Breast epithelium (tissue), 4 donors: ENCODE results near the gene C1orf146. TPM values are rescaled to one million over a fixed set of nuclear protein-coding genes. Genes with fewer than 3 reads are reported as not detected.

Experiments
- DNase-seq, 2 donors: peaks; one replicate each; pipeline ENCODE4 v3.0.0-alpha.2; 2019; ENCODE audit warnings: low spot score in 2 of 2
- H3K27ac ChIP-seq, 2 donors: fragments of 200-600 bp; sonication (generic) in 1 of 2; one replicate each; pipeline ENCODE4 v1.5.1; 2016 to 2019; ENCODE audit warnings: mild to moderate bottlenecking in 1 of 2
- H3K27me3 ChIP-seq, 2 donors: fragments of 200-600 bp; sonication (generic) in 1 of 2; one replicate each; pipeline versions ENCODE4 v1.5.1 to v1.6.0; 2017 to 2019; ENCODE audit warnings: control low read depth in 1 of 2, mild to moderate bottlenecking in 1 of 2
- H3K36me3 ChIP-seq: fragments of 200-600 bp; one replicate; pipeline ENCODE4 v1.5.1; 2019
- H3K4me1 ChIP-seq, 2 donors: fragments of 200-600 bp; sonication (generic); one replicate each; pipeline ENCODE4 v1.5.1; 2016 to 2019; ENCODE audit warnings: control low read depth in 1 of 2
- H3K4me3 ChIP-seq, 3 donors: fragments of 200-600 bp; sonication (generic); 1 replicate in 2 of 3; 2 replicates in 1 of 3; pipeline ENCODE4 v1.5.1; 2016 to 2019; ENCODE audit warnings: mild to moderate bottlenecking in 3 of 3, moderate library complexity in 2 of 3
- H3K9me3 ChIP-seq, 2 donors: fragments of 200-600 bp; sonication (generic) in 1 of 2; one replicate each; pipeline ENCODE4 v1.5.1; 2016 to 2019; ENCODE audit warnings: control low read depth in 1 of 2
- POLR2A ChIP-seq: fragments of 450-650 bp; IDR thresholded peaks from one replicate; pipeline ENCODE4 v1.6.1; 2016; ENCODE audit warnings: antibody characterized with exemption, mild to moderate bottlenecking, moderate library complexity
- POLR2AphosphoS5 ChIP-seq, 3 donors: sonication (generic); formaldehyde crosslinking; IDR thresholded peaks; one replicate each; pipeline ENCODE4 v1.6.1; 2017; ENCODE audit warnings: antibody characterized with exemption in 3 of 3
- intact Hi-C: fragments of 100-400 bp; cut with DNase I; formaldehyde crosslinking; loops from one replicate; pipeline ENCODE4 v1.15.1; 2023; ENCODE audit warnings: low total_unique reads
- total RNA-seq, 3 donors: library from RNA; depleted of rRNA; stranded (reverse); fragments of >200 nt; gene quantifications; one replicate each; pipeline ENCODE4 v1.1.0, GENCODE V29; 2016
- TF ChIP-seq, protein P1 (sequence below), 3 donors: fragments of 450-650 bp; IDR thresholded peaks; one replicate each; pipeline ENCODE4 v1.5.1; 2016 to 2017; ENCODE audit warnings: antibody characterized with exemption in 3 of 3, mild to moderate bottlenecking in 3 of 3, moderate library complexity in 3 of 3

The C1orf146 gene
- total RNA-seq, 3 donors from 2014 or later, result not detected

- H3K36me3 ChIP-seq, result no peaks in the 10 kb centered on the region
- intact Hi-C loops, result no loop called here
- no peak for DNase-seq
- no peak overlapping the region for H3K27ac ChIP-seq
- H3K4me3 ChIP-seq, result no peak overlapping the region
- TF ChIP-seq POLR2A (no peak), POLR2AphosphoS5 (IDR thresholded peaks at IDR 0.05) (no peak)
- TF ChIP-seq, protein P1, sequence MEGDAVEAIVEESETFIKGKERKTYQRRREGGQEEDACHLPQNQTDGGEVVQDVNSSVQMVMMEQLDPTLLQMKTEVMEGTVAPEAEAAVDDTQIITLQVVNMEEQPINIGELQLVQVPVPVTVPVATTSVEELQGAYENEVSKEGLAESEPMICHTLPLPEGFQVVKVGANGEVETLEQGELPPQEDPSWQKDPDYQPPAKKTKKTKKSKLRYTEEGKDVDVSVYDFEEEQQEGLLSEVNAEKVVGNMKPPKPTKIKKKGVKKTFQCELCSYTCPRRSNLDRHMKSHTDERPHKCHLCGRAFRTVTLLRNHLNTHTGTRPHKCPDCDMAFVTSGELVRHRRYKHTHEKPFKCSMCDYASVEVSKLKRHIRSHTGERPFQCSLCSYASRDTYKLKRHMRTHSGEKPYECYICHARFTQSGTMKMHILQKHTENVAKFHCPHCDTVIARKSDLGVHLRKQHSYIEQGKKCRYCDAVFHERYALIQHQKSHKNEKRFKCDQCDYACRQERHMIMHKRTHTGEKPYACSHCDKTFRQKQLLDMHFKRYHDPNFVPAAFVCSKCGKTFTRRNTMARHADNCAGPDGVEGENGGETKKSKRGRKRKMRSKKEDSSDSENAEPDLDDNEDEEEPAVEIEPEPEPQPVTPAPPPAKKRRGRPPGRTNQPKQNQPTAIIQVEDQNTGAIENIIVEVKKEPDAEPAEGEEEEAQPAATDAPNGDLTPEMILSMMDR (IDR thresholded peaks at IDR 0.05), result no peak
- H3K27me3 ChIP-seq, result no peaks in the 10 kb centered on the region
- H3K9me3 ChIP-seq, result no peaks in the 10 kb centered on the region
- H3K4me1 ChIP-seq, result no peaks in the 10 kb centered on the region
Measured at GRCh38 chr1:92188436-92189255, 29.1 kb upstream of the C1orf146 start.

DNA sequence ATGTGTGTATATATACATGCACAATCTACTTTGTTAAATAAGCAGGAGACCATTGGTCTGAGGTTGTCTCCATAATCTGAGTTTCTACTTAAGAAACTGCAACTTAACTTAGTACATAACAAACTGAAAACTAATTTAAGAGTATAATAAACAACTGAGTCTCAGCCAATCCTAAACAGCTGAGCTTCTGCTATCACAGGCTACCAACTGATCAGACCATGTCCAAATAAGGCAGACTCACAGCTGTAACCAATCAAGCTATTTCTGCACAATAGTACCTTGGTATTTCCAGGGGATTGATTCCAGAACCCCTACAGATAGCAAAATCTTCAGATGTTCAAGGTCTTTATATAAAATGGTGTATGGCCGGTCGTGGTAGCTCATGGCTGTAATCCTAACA, 26.0 kb upstream of the C1orf146 start:
- intact Hi-C loops, result no loop called here
- TF ChIP-seq POLR2AphosphoS5 (IDR thresholded peaks at IDR 0.05) (no peak), POLR2A (no peak)
- TF ChIP-seq, protein P1 (IDR thresholded peaks at IDR 0.05), result no peak
- no peak overlapping the region for H3K4me3 ChIP-seq

DNA sequence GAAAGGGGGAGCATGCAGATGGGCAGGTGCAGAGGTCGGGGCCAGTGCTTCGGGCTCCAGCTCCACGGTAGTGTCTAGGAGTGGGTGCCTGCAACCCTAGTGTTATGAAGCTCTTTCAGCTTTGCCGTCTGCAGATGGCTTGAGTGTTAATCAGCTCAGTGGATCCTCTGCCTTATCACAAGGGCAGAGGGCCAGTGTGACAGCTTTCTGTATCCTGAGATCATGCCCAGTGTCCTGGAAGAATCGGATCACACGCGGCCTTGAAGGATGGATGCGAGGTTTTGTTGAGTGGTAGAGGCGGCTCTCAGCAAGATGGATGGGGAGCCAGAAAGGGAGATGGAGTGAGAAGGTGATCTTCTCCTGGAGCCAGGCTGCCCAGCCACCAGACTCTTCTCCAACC, 25.5 kb upstream of the C1orf146 start:
- H3K4me3 ChIP-seq, result no peak overlapping the region
- no peaks in the 10 kb centered on the region for H3K27me3 ChIP-seq
- no peaks in the 10 kb centered on the region for H3K9me3 ChIP-seq
- no peak overlapping the region for H3K27ac ChIP-seq
- TF ChIP-seq, protein P1 (IDR thresholded peaks at IDR 0.05), result no peak
- H3K4me1 ChIP-seq, result no peaks in the 10 kb centered on the region
- DNase-seq, result no peak
- H3K36me3 ChIP-seq, result no peaks in the 10 kb centered on the region
- intact Hi-C loops, result no loop called here

More for the DNA sequence above, 26.0 kb upstream of the C1orf146 start:
- Histone ChIP-seq H3K27me3 (no peaks in the 10 kb centered on the region), H3K36me3 (no peaks in the 10 kb centered on the region), H3K27ac (no peak overlapping the region), H3K4me1 (no peaks in the 10 kb centered on the region), H3K9me3 (no peaks in the 10 kb centered on the region)
- DNase-seq, result no peak

DNA sequence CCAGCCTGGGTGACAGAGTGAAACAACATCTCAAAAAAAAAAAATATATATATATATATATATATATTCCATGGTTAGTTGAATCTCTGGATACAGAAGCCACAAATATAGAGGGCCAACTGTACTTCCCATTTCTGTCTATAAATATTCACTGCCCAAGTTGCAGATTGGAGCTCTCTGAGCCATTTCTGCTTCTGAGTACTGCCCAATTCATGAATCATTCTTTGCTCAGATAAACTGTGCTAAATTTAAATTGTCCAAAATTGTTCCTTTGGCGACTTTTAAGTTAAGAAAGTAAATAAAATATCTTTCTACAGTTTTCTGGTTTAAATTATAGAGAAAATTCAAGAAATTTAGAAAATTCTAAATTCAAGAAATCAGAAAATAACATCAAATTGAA, 23.2 kb upstream of the C1orf146 start:
- no peaks in the 10 kb centered on the region for H3K4me1 ChIP-seq
- H3K27ac ChIP-seq, result no peak overlapping the region
- no peaks in the 10 kb centered on the region for H3K27me3 ChIP-seq
- intact Hi-C loops, result no loop called here
- no peak for TF ChIP-seq POLR2A
- TF ChIP-seq, protein P1 (IDR thresholded peaks at IDR 0.05), result no peak
- no peak for TF ChIP-seq POLR2AphosphoS5 (IDR thresholded peaks at IDR 0.05)
- H3K36me3 ChIP-seq, result no peaks in the 10 kb centered on the region
- no peak overlapping the region for H3K4me3 ChIP-seq
- DNase-seq, result no peak
- no peaks in the 10 kb centered on the region for H3K9me3 ChIP-seq

DNA sequence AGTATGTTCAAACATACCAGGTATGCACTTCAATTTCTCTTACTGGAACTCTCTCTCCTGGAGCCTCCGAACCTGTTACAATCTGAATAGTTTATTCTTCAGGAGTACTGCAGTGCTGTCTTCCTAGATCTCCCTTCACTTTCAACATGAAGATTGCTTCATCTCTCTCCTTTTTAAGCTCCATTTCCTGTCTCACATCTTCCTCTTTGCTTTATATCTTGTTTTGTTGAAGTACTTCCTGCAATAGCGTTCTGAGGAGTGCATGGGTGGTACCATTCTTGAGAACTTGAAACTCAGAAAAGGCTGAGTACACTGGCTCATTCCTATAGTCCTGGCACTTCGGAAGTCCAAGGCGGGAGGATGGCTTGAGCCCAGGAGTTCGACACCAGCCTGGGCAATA, 15.7 kb upstream of the C1orf146 start:
- no peak for DNase-seq
- Histone ChIP-seq H3K27ac (no peak overlapping the region), H3K27me3 (no peaks in the 10 kb centered on the region), H3K36me3 (no peaks in the 10 kb centered on the region), H3K9me3 (peaks cover 0 to 10% of the 10 kb centered on the region in 2 donors), H3K4me3 (no peak overlapping the region), H3K4me1 (no peaks in the 10 kb centered on the region)
- TF ChIP-seq, protein P1 (IDR thresholded peaks at IDR 0.05), result no peak
- TF ChIP-seq POLR2A (no peak), POLR2AphosphoS5 (IDR thresholded peaks at IDR 0.05) (no peak)
- intact Hi-C loops, result no loop called here
